T-helper 17 cell (primary cell): Measurements from ENCODE around the gene FOXP4. TPM values are rescaled to one million over a fixed set of nuclear protein-coding genes. Genes with fewer than 3 reads are reported as not detected.

Experiments used
- ATAC-seq: fragments of 150-1000 bp; cut with Tn5 transposase; 2 replicates; pipeline ENCODE4 v1.10.0; 2021; ENCODE audit warnings: mild to moderate bottlenecking, moderate library complexity
- DNase-seq, 3 donors: peaks; one replicate each; pipeline versions ENCODE4 v3.0.0 to v3.0.0-alpha.2; 2020 to 2021
- H3K9me3 ChIP-seq: one replicate; pipeline ENCODE4 v1.7.0; 2013; ENCODE audit warnings: low read length, mild to moderate bottlenecking; ENCODE audit not compliant: control insufficient read depth, poor library complexity, severe bottlenecking
- H3K27ac Mint-ChIP-seq: one replicate; pipeline ENCODE4 v1.8.0; 2022; ENCODE audit warnings: mild to moderate bottlenecking, moderate library complexity, mixed read lengths
- H3K27me3 Mint-ChIP-seq: one replicate; pipeline ENCODE4 v1.8.0; 2022; ENCODE audit warnings: mixed read lengths
- H3K36me3 Mint-ChIP-seq: one replicate; pipeline ENCODE4 v1.8.0; 2022; ENCODE audit warnings: low read depth, mixed read lengths
- H3K4me1 Mint-ChIP-seq: one replicate; pipeline ENCODE4 v1.8.0; 2022; ENCODE audit warnings: mild to moderate bottlenecking, mixed read lengths
- H3K4me3 Mint-ChIP-seq: one replicate; pipeline ENCODE4 v1.8.0; 2022; ENCODE audit warnings: mild to moderate bottlenecking, moderate library complexity, mixed read lengths
- total RNA-seq, 4 donors: library from RNA in 2 of 4; stranded (reverse) in 2 of 4; gene quantifications; one replicate each; pipeline ENCODE4 v1.2.3 and lab custom pipeline; 2022 to 2026

The FOXP4 gene
- total RNA-seq, 2 donors from 2014 or later: 7.5 to 10.6 TPM

- H3K4me1 Mint-ChIP-seq: peaks cover 13% of the 10 kb centered on the region
- no peaks in the 10 kb centered on the region for H3K27me3 Mint-ChIP-seq
- no peak overlapping the region for H3K27ac Mint-ChIP-seq
- no peak overlapping the region for H3K4me3 Mint-ChIP-seq
- DNase-seq: peak; percentile 57 to 78 (median 61)
- H3K36me3 Mint-ChIP-seq: peaks cover 4% of the 10 kb centered on the region
- ATAC-seq: peak; percentile 84
- H3K9me3 ChIP-seq: no peaks in the 10 kb centered on the region
These were observed 45.8 kb downstream of the FOXP4 start for GRCh38 chr6:41591859-41592502.

- Mint-ChIP-seq H3K36me3 (peaks cover 4% of the 10 kb centered on the region), H3K4me1 (peaks cover 13% of the 10 kb centered on the region), H3K27me3 (no peaks in the 10 kb centered on the region), H3K27ac (no peak overlapping the region), H3K4me3 (no peak overlapping the region)
- H3K9me3 ChIP-seq: no peaks in the 10 kb centered on the region
- DNase-seq (no peak), ATAC-seq (no peak)
These were observed 47.2 kb downstream of the FOXP4 start for GRCh38 chr6:41593406-41593805.

- DNase-seq (no peak), ATAC-seq (no peak)
- H3K27ac Mint-ChIP-seq: no peak overlapping the region
- H3K36me3 Mint-ChIP-seq: peaks cover 6% of the 10 kb centered on the region
- H3K27me3 Mint-ChIP-seq: no peaks in the 10 kb centered on the region
- H3K9me3 ChIP-seq: no peaks in the 10 kb centered on the region
- H3K4me1 Mint-ChIP-seq: peaks cover 13% of the 10 kb centered on the region
- H3K4me3 Mint-ChIP-seq: no peak overlapping the region
These were observed 47.7 kb downstream of the FOXP4 start for GRCh38 chr6:41593839-41594238.

- Mint-ChIP-seq H3K36me3 (peaks cover 6% of the 10 kb centered on the region), H3K27me3 (no peaks in the 10 kb centered on the region), H3K4me1 (peaks cover 13% of the 10 kb centered on the region), H3K4me3 (no peak overlapping the region), H3K27ac (no peak overlapping the region)
- DNase-seq (no peak), ATAC-seq (no peak)
- no peaks in the 10 kb centered on the region for H3K9me3 ChIP-seq
These were observed 48.1 kb downstream of the FOXP4 start for GRCh38 chr6:41594326-41594725.

- Mint-ChIP-seq H3K36me3 (peaks cover 6% of the 10 kb centered on the region), H3K4me3 (no peak overlapping the region), H3K27me3 (no peaks in the 10 kb centered on the region), H3K4me1 (peaks cover 13% of the 10 kb centered on the region), H3K27ac (no peak overlapping the region)
- DNase-seq: no peak
- no peak for ATAC-seq
- H3K9me3 ChIP-seq: no peaks in the 10 kb centered on the region
These were observed 48.6 kb downstream of the FOXP4 start for GRCh38 chr6:41594766-41595165.

- Mint-ChIP-seq H3K27me3 (no peaks in the 10 kb centered on the region), H3K4me1 (peaks cover 11% of the 10 kb centered on the region), H3K27ac (no peak overlapping the region), H3K36me3 (peaks cover 6% of the 10 kb centered on the region), H3K4me3 (no peak overlapping the region)
- no peak for ATAC-seq
- no peak for DNase-seq
- no peaks in the 10 kb centered on the region for H3K9me3 ChIP-seq
These were observed 49.0 kb downstream of the FOXP4 start for GRCh38 chr6:41595166-41595565.

GRCh38 chr6:41596096-41596685 lies 50.0 kb downstream of the FOXP4 start:
- no peak overlapping the region for H3K27ac Mint-ChIP-seq
- ATAC-seq: no peak
- no peaks in the 10 kb centered on the region for H3K27me3 Mint-ChIP-seq
- no peaks in the 10 kb centered on the region for H3K9me3 ChIP-seq
- peaks cover 3% of the 10 kb centered on the region for H3K36me3 Mint-ChIP-seq
- H3K4me1 Mint-ChIP-seq: peaks cover 4% of the 10 kb centered on the region
- H3K4me3 Mint-ChIP-seq: no peak overlapping the region
- DNase-seq: no peak

- ATAC-seq: no peak
- H3K27me3 Mint-ChIP-seq: no peaks in the 10 kb centered on the region
- no peaks in the 10 kb centered on the region for H3K9me3 ChIP-seq
- DNase-seq: no peak
- H3K36me3 Mint-ChIP-seq: peaks cover 3% of the 10 kb centered on the region
- H3K4me3 Mint-ChIP-seq: no peak overlapping the region
- H3K4me1 Mint-ChIP-seq: peaks cover 2% of the 10 kb centered on the region
- no peak overlapping the region for H3K27ac Mint-ChIP-seq
These were observed 50.6 kb downstream of the FOXP4 start for GRCh38 chr6:41596807-41597206.

- ATAC-seq: no peak
These were observed 51.2 kb downstream of the FOXP4 start for GRCh38 chr6:41597246-41598000.

GRCh38 chr6:41598670-41599014 lies 52.5 kb downstream of the FOXP4 start:
- peaks cover 3% of the 10 kb centered on the region for H3K36me3 Mint-ChIP-seq
- DNase-seq (no peak), ATAC-seq (no peak)
- H3K9me3 ChIP-seq: no peaks in the 10 kb centered on the region
- H3K27me3 Mint-ChIP-seq: peaks cover 4% of the 10 kb centered on the region
- no peak overlapping the region for H3K4me3 Mint-ChIP-seq
- peaks cover 7% of the 10 kb centered on the region for H3K4me1 Mint-ChIP-seq
- no peak overlapping the region for H3K27ac Mint-ChIP-seq

More at GRCh38 chr6:41597246-41598000, 51.2 kb downstream of the FOXP4 start:
- H3K4me1 Mint-ChIP-seq: peaks cover under 1% of the 10 kb centered on the region
- H3K27me3 Mint-ChIP-seq: no peaks in the 10 kb centered on the region
- no peak for DNase-seq
- H3K36me3 Mint-ChIP-seq: peaks cover 3% of the 10 kb centered on the region
- H3K9me3 ChIP-seq: no peaks in the 10 kb centered on the region
- peak overlapping the region; percentile 7 for H3K4me3 Mint-ChIP-seq
- no peak overlapping the region for H3K27ac Mint-ChIP-seq

GRCh38 chr6:41599015-41599851 lies 53.1 kb downstream of the FOXP4 start:
- Mint-ChIP-seq H3K27ac (no peak overlapping the region), H3K4me1 (peaks cover 7% of the 10 kb centered on the region), H3K4me3 (no peak overlapping the region), H3K27me3 (peaks cover 8% of the 10 kb centered on the region), H3K36me3 (peaks cover 3% of the 10 kb centered on the region)
- H3K9me3 ChIP-seq: no peaks in the 10 kb centered on the region
- no peak for DNase-seq
- ATAC-seq: no peak

- H3K36me3 Mint-ChIP-seq: peaks cover 3% of the 10 kb centered on the region
- no peak overlapping the region for H3K27ac Mint-ChIP-seq
- DNase-seq (no peak), ATAC-seq (no peak)
- peaks cover 11% of the 10 kb centered on the region for H3K27me3 Mint-ChIP-seq
- peaks cover 8% of the 10 kb centered on the region for H3K4me1 Mint-ChIP-seq
- no peak overlapping the region for H3K4me3 Mint-ChIP-seq
- no peaks in the 10 kb centered on the region for H3K9me3 ChIP-seq
These were observed 53.8 kb downstream of the FOXP4 start for GRCh38 chr6:41599852-41600445.
